ENCODE measurements around the gene REG4. TPM values are rescaled to one million over a fixed set of nuclear protein-coding genes. Genes with fewer than 3 reads are reported as not detected.

Gene REG4
- total and polyA plus RNA-seq, 8 donors: not detected

GRCh38 chr1:119744598-119744942, 66.7 kb downstream of the REG4 start:
- Histone ChIP-seq H3K27ac (no peak overlapping the region), H3K27me3 (no peaks in the 10 kb centered on the region), H3K9me3 (no peaks in the 10 kb centered on the region), H3K4me3 (no peak overlapping the region), H3K4me1 (no peaks in the 10 kb centered on the region), H3K36me3 (peaks cover 0 to 9% of the 10 kb centered on the region in 2 donors)
- intact Hi-C loops (cut with DNase I): no loop called here
- DNase-seq: no peak
- TF ChIP-seq CTCF (IDR thresholded peaks at IDR 0.05): no peak
- ATAC-seq: no peak

Other genes with a start within 250 kb of the REG4 start
- gene ZNF697, start 163.2 kb downstream of the REG4 start, total RNA-seq: 1 to 10 TPM; 8.0 to 8.1 TPM
- 10 to 100 TPM; 25.4 to 27.2 (median 25.9) TPM for gene ZNF697, start 163.2 kb downstream of the REG4 start, polyA plus RNA-seq (ENCODE audit: insufficient read length in 6 of 6)
- gene PHGDH, start 99.5 kb downstream of the REG4 start, total RNA-seq: 10 to 100 TPM; 31.9 to 98.3 TPM
- gene PHGDH, start 99.5 kb downstream of the REG4 start, polyA plus RNA-seq (ENCODE audit: insufficient read length in 6 of 6): 100 to 1,000 TPM in 5 of 6 donors, 10 to 100 TPM in 1; 92.9 to 132 (median 112) TPM
- gene HMGCS2, start 42.6 kb downstream of the REG4 start, total RNA-seq: under 1 TPM in 1 of 2 donors, not detected in 1; 0.26 TPM
- 1 to 10 TPM in 3 of 6 donors, under 1 TPM in 3; 0.38 to 1.2 (median 0.80) TPM for gene HMGCS2, start 42.6 kb downstream of the REG4 start, polyA plus RNA-seq (ENCODE audit: insufficient read length in 6 of 6)
- not detected for gene ADAM30, start 85.1 kb upstream of the REG4 start, total RNA-seq
- not detected for gene ADAM30, start 85.1 kb upstream of the REG4 start, polyA plus RNA-seq (ENCODE audit: insufficient read length in 6 of 6)